Prostate gland (tissue), 2 donors: ENCODE results near the gene SRRM1. TPM values are rescaled to one million over a fixed set of nuclear protein-coding genes. Genes with fewer than 3 reads are reported as not detected.
"Not testable (repeated sequence)": the region's sequence is repeated elsewhere in the genome, so short reads cannot be mapped to it uniquely, and the experiment has no call there.

Source experiments
- DNase-seq: peaks from one replicate; pipeline ENCODE4 v3.0.0-alpha.2; 2019; ENCODE audit warnings: low spot score
- H3K27ac ChIP-seq, 2 donors: fragments of 200-600 bp; sonication (generic); 2 replicates each; pipeline ENCODE4 v1.5.1; 2017 to 2019
- H3K27me3 ChIP-seq: fragments of 200-600 bp; sonication (generic); replicated peaks from 2 replicates; pipeline ENCODE4 v1.5.1; 2019; ENCODE audit not compliant: insufficient read depth
- H3K36me3 ChIP-seq, 2 donors: fragments of 200-600 bp; sonication (generic); 1 replicate in 1 of 2; 2 replicates in 1 of 2; pipeline versions ENCODE4 v1.5.1 to v1.8.1; 2017 to 2019
- H3K4me1 ChIP-seq: fragments of 200-600 bp; sonication (generic); replicated peaks from 2 replicates; pipeline ENCODE4 v1.5.1; 2019
- H3K4me3 ChIP-seq, 2 donors: fragments of 200-600 bp; sonication (generic); 2 replicates each; pipeline ENCODE4 v1.5.1; 2017 to 2019
- H3K9me3 ChIP-seq: fragments of 200-600 bp; sonication (generic); 2 replicates; pipeline ENCODE4 v1.5.1; 2017
- CTCF ChIP-seq, 4 experiments: fragments of 200-600 bp in 2 of 4; fragments of 450-650 bp in 2 of 4; sonication (generic) in 2 of 4; IDR thresholded peaks; 1 replicate in 3 of 4; 2 replicates in 1 of 4; pipeline ENCODE4 v1.5.1; 2016 to 2019; ENCODE audit warnings: antibody characterized with exemption in 4 of 4, mild to moderate bottlenecking in 2 of 4, moderate library complexity in 2 of 4
- POLR2A ChIP-seq: fragments of 450-650 bp; IDR thresholded peaks from one replicate; pipeline ENCODE4 v1.6.1; 2016; ENCODE audit warnings: antibody characterized with exemption, mild to moderate bottlenecking
- POLR2AphosphoS5 ChIP-seq: sonication (generic); formaldehyde crosslinking; IDR thresholded peaks from one replicate; pipeline ENCODE4 v1.6.1; 2017; ENCODE audit warnings: antibody characterized with exemption
- WGBS: methylation state at CpG from one replicate; pipeline ENCODE4 v1.1.5; 2018; 5-methylcytosine and 5-hydroxymethylcytosine counted together
- intact Hi-C: fragments of 100-400 bp; cut with DNase I; formaldehyde crosslinking; loops from one replicate; pipeline ENCODE4 v1.14.2; 2022
- total RNA-seq, 2 donors: library from RNA; depleted of rRNA; stranded (reverse); fragments of >200 nt; gene quantifications; one replicate each; pipeline ENCODE4 v1.1.0, GENCODE V29; 2016

Gene SRRM1
- total RNA-seq, 2 donors from 2014 or later = 119 to 147 TPM

- intact Hi-C loops = loop anchor here (10.0 kb wide), 1 partner anchor 555 kb away; no protein-coding TSS in a partner anchor
- Histone ChIP-seq H3K27ac (no peak overlapping the region), H3K4me3 (no peak overlapping the region), H3K9me3 (no peaks in the 10 kb centered on the region), H3K4me1 (peaks cover 13% of the 10 kb centered on the region), H3K27me3 (no peaks in the 10 kb centered on the region), H3K36me3 (peaks cover 11 to 34% of the 10 kb centered on the region in 2 donors)
- DNase-seq = no peak
- TF ChIP-seq CTCF (IDR thresholded peaks at IDR 0.05) (no peak), POLR2AphosphoS5 (no peak), POLR2A (no peak)
- 96% methylated on average over 2 of the region's 2 CpGs for WGBS
Measured at GRCh38 chr1:24659166-24659904, 16.2 kb downstream of the SRRM1 start.

- Histone ChIP-seq H3K27me3 (no peaks in the 10 kb centered on the region), H3K4me1 (peaks cover 13% of the 10 kb centered on the region), H3K4me3 (no peak overlapping the region), H3K36me3 (peaks cover 3 to 32% of the 10 kb centered on the region in 2 donors), H3K27ac (no peak overlapping the region), H3K9me3 (no peaks in the 10 kb centered on the region)
- DNase-seq = no peak
- no peak for TF ChIP-seq POLR2A
- no peak for TF ChIP-seq POLR2AphosphoS5
- TF ChIP-seq CTCF (IDR thresholded peaks at IDR 0.05) = no peak
- 12% methylated on average over 1 of the region's 1 CpG for WGBS
- intact Hi-C loops = loop anchor here (10.0 kb wide), 1 partner anchor 555 kb away; no protein-coding TSS in a partner anchor
Measured at GRCh38 chr1:24659993-24660665, 17.0 kb downstream of the SRRM1 start.

- no peaks in the 10 kb centered on the region for H3K9me3 ChIP-seq
- TF ChIP-seq POLR2A = no peak
- no peak for TF ChIP-seq CTCF (IDR thresholded peaks at IDR 0.05)
- TF ChIP-seq POLR2AphosphoS5 = no peak
- no peak overlapping the region for H3K27ac ChIP-seq
- 54% methylated on average over 2 of the region's 2 CpGs for WGBS
- H3K27me3 ChIP-seq = no peaks in the 10 kb centered on the region
- DNase-seq = no peak
- intact Hi-C loops = no loop called here
- no peaks in the 10 kb centered on the region for H3K4me1 ChIP-seq
- peaks cover 16 to 35% of the 10 kb centered on the region in 2 donors for H3K36me3 ChIP-seq
- H3K4me3 ChIP-seq = no peak overlapping the region
Measured at GRCh38 chr1:24664507-24665033, 21.5 kb downstream of the SRRM1 start.

- DNase-seq = no peak
- H3K4me1 ChIP-seq = no peaks in the 10 kb centered on the region
- no peak for TF ChIP-seq POLR2A
- no peak for TF ChIP-seq POLR2AphosphoS5
- no peak for TF ChIP-seq CTCF (IDR thresholded peaks at IDR 0.05)
- 76% methylated on average over 11 of the region's 11 CpGs for WGBS
- H3K36me3 ChIP-seq = peaks cover 30 to 55% of the 10 kb centered on the region in 2 donors
- intact Hi-C loops = no loop called here
- no peaks in the 10 kb centered on the region for H3K9me3 ChIP-seq
- no peaks in the 10 kb centered on the region for H3K27me3 ChIP-seq
- no peak overlapping the region for H3K4me3 ChIP-seq
- no peak overlapping the region for H3K27ac ChIP-seq
Measured at GRCh38 chr1:24666794-24667193, 23.7 kb downstream of the SRRM1 start.

GRCh38 chr1:24671372-24671771, 28.3 kb downstream of the SRRM1 start:
- H3K27ac ChIP-seq, H3K4me3 ChIP-seq, DNase-seq, intact Hi-C loops, H3K4me1 ChIP-seq, H3K9me3 ChIP-seq, H3K27me3 ChIP-seq: not testable (repeated sequence)
- 88% methylated on average over 4 of the region's 4 CpGs for WGBS
- peaks cover 26 to 29% of the 10 kb centered on the region in 2 donors for H3K36me3 ChIP-seq

GRCh38 chr1:24672686-24673085, 29.6 kb downstream of the SRRM1 start:
- H3K27ac ChIP-seq, H3K4me1 ChIP-seq, DNase-seq, H3K27me3 ChIP-seq, H3K4me3 ChIP-seq, H3K9me3 ChIP-seq, intact Hi-C loops: not testable (repeated sequence)
- WGBS = 60% methylated on average over 1 of the region's 1 CpG
- peaks cover 23 to 28% of the 10 kb centered on the region in 2 donors for H3K36me3 ChIP-seq
